HCT116 (cell line): ENCODE results near the gene GALNT7. TPM values are rescaled to one million over a fixed set of nuclear protein-coding genes. Genes with fewer than 3 reads are reported as not detected.

ENCODE experiments used
- ATAC-seq: fragments of 200-7000 bp; cut with Tn5 transposase; 2 replicates; pipeline ENCODE4 v1.9.1; 2020; ENCODE audit warnings: mild to moderate bottlenecking, moderate library complexity
- BruUV-seq: library from RNA; stranded (reverse); fragments of 400-500 nt; replicated peaks from 2 replicates; lab custom pipeline; 2021; lab: Mats Ljungman, UMichigan
- CTCF ChIA-PET: fragments of 300-600 bp; sonication (Branson Sonifier 250); formaldehyde crosslinking; loops from one replicate; lab custom pipeline; 2021; ENCODE audit warnings: antibody characterized with exemption; lab: Charles Lee
- POLR2A ChIA-PET: fragments of 300-600, 350-600 bp; sonication (Branson Sonifier 250); formaldehyde crosslinking; loops from one replicate; lab custom pipeline; 2021; ENCODE audit warnings: antibody characterized with exemption; lab: Charles Lee
- RAD21 ChIA-PET, 2 experiments: fragments of 300-600 bp; sonication (Branson Sonifier 250); formaldehyde crosslinking; loops; one replicate each; lab custom pipeline; 2023; ENCODE audit warnings: low total read pairs in 2 of 2; ENCODE audit not compliant: uncharacterized antibody in 2 of 2, unreplicated experiment in 2 of 2, low non-redundant PET in 1 of 2; lab: Charles Lee
- DNase-seq: peaks from one replicate; pipeline ENCODE4 v3.0.0-alpha.2; 2010; ENCODE audit warnings: low read depth, low spot score
- H2AFZ ChIP-seq: fragments of 200-600 bp; shearing (Covaris generic), sonication (generic); 2 replicates; pipeline ENCODE4 v1.6.1; 2017; ENCODE audit warnings: low read depth, mixed run types, mixed read lengths, antibody characterized with exemption, low read length; ENCODE audit not compliant: poor library complexity, severe bottlenecking
- H3K27ac ChIP-seq: 2 replicates; pipeline ENCODE4 v1.5.1; 2012; ENCODE audit warnings: low read depth, low read length
- H3K27me3 ChIP-seq: fragments of 200-600 bp; sonication (generic); 2 replicates; pipeline ENCODE4 v1.6.1; 2016; ENCODE audit warnings: mixed run types, low read length, mixed read lengths; ENCODE audit not compliant: insufficient read depth
- H3K36me3 ChIP-seq, 2 experiments: fragments of 200-500 bp in 1 of 2; fragments of 200-600 bp in 1 of 2; sonication (Bioruptor generic) in 1 of 2; sonication (generic) in 1 of 2; 2 replicates each; pipeline versions ENCODE4 v1.5.1 to v1.6.1; 2014 to 2016; ENCODE audit warnings: low read length in 2 of 2, inconsistent platforms in 1 of 2, mixed read lengths in 1 of 2, mixed run types in 1 of 2; ENCODE audit not compliant: insufficient read depth in 2 of 2, control insufficient read depth in 1 of 2
- H3K4me1 ChIP-seq, 2 experiments: fragments of 200-600 bp in 1 of 2; sonication (generic) in 1 of 2; 2 replicates each; pipeline versions ENCODE4 v1.5.1 to v1.6.1; 2012 to 2017; ENCODE audit warnings: low read length in 2 of 2, inconsistent platforms in 1 of 2, mild to moderate bottlenecking in 1 of 2, mixed read lengths in 1 of 2, mixed run types in 1 of 2, moderate library complexity in 1 of 2; ENCODE audit not compliant: insufficient read depth in 2 of 2, control insufficient read depth in 1 of 2
- H3K4me2 ChIP-seq: fragments of 200-600 bp; sonication (generic); 2 replicates; pipeline ENCODE4 v1.6.1; 2017; ENCODE audit warnings: mixed run types, low read length, mixed read lengths
- H3K4me3 ChIP-seq, 2 experiments: fragments of 200-600 bp in 1 of 2; sonication (generic) in 1 of 2; replicated peaks in 1 of 2; 2 replicates each; pipeline ENCODE4 v1.5.1; 2011 to 2016; ENCODE audit warnings: low read length in 2 of 2, control low read depth in 1 of 2, low read depth in 1 of 2, mild to moderate bottlenecking in 1 of 2, mixed read lengths in 1 of 2, mixed run types in 1 of 2
- H3K79me2 ChIP-seq: fragments of 200-600 bp; sonication (generic); 2 replicates; pipeline ENCODE4 v1.6.1; 2017; ENCODE audit warnings: mild to moderate bottlenecking, mixed run types, low read length, moderate library complexity, mixed read lengths; ENCODE audit not compliant: insufficient read depth
- H3K9ac ChIP-seq: fragments of 200-600 bp; sonication (generic); 2 replicates; pipeline ENCODE4 v1.6.1; 2016; ENCODE audit warnings: low read length, mixed read lengths
- H3K9me2 ChIP-seq: fragments of 200-600 bp; sonication (generic), shearing (Covaris generic); 2 replicates; pipeline ENCODE4 v1.6.1; 2017; ENCODE audit warnings: mixed run types, mild to moderate bottlenecking, moderate library complexity; ENCODE audit not compliant: insufficient read depth
- H3K9me3 ChIP-seq, 2 experiments: fragments of 200-500 bp in 1 of 2; fragments of 200-600 bp in 1 of 2; sonication (Bioruptor generic) in 1 of 2; sonication (generic) in 1 of 2; 2 replicates each; pipeline ENCODE4 v1.6.1; 2014 to 2017; ENCODE audit warnings: low read length in 2 of 2, mixed read lengths in 2 of 2, inconsistent platforms in 1 of 2, low read depth in 1 of 2, mild to moderate bottlenecking in 1 of 2, mixed run types in 1 of 2, moderate library complexity in 1 of 2; ENCODE audit not compliant: control insufficient read depth in 1 of 2, insufficient read depth in 1 of 2
- H4K20me1 ChIP-seq: fragments of 200-600 bp; sonication (generic), shearing (Covaris generic); 2 replicates; pipeline ENCODE4 v1.6.1; 2017; ENCODE audit warnings: mixed run types, mild to moderate bottlenecking, moderate library complexity; ENCODE audit not compliant: insufficient read depth
- ATF3 ChIP-seq: IDR thresholded peaks from 2 replicates; pipeline ENCODE4 v1.6.1; 2012
- CEBPB ChIP-seq: IDR thresholded peaks from 2 replicates; pipeline ENCODE4 v1.6.1; 2012; ENCODE audit warnings: low read depth
- EGR1 ChIP-seq: IDR thresholded peaks from 2 replicates; pipeline ENCODE4 v1.6.1; 2012; ENCODE audit warnings: low read depth
- ELF1 ChIP-seq: IDR thresholded peaks from 2 replicates; pipeline ENCODE4 v1.6.1; 2012; ENCODE audit warnings: low read depth, borderline replicate concordance
- EZH2 ChIP-seq: fragments of 200-600 bp; sonication (generic); IDR thresholded peaks from 2 replicates; pipeline ENCODE4 v1.6.1; 2017; ENCODE audit warnings: antibody characterized with exemption, mixed run types
- FOSL1 ChIP-seq: IDR thresholded peaks from 2 replicates; pipeline ENCODE4 v1.6.1; 2012; ENCODE audit warnings: low read depth
- JUND ChIP-seq: IDR thresholded peaks from 2 replicates; pipeline ENCODE4 v1.6.1; 2012
- POLR2A ChIP-seq: IDR thresholded peaks from 2 replicates; pipeline ENCODE4 v1.7.0; 2011; ENCODE audit warnings: borderline replicate concordance; ENCODE audit not compliant: insufficient read depth, insufficient read length; ENCODE audit errors: extremely low read depth
- RAD21 ChIP-seq: IDR thresholded peaks from 2 replicates; pipeline ENCODE4 v1.6.1; 2012; ENCODE audit warnings: low read depth, mild to moderate bottlenecking
- SIN3A ChIP-seq: IDR thresholded peaks from 2 replicates; pipeline ENCODE4 v1.6.1; 2012; ENCODE audit warnings: low read depth
- SP1 ChIP-seq: IDR thresholded peaks from 2 replicates; pipeline ENCODE4 v1.6.1; 2012; ENCODE audit warnings: low read depth
- TCF7L2 ChIP-seq: IDR thresholded peaks from 2 replicates; pipeline ENCODE4 v1.7.0; 2011; ENCODE audit warnings: borderline replicate concordance, inconsistent platforms; ENCODE audit not compliant: insufficient read depth, insufficient read length; ENCODE audit errors: extremely low read depth
- ZFX ChIP-seq: fragments of 450-650 bp; IDR thresholded peaks from 2 replicates; pipeline ENCODE4 v1.6.1; 2017
- intact Hi-C: fragments of 100-400 bp; cut with micrococcal nuclease; formaldehyde crosslinking; loops from 2 replicates; pipeline ENCODE4 v1.10.0; 2022
- total RNA-seq: library from RNA; stranded (reverse); gene quantifications from one replicate; pipeline ENCODE4 v1.2.1, GENCODE V29; 2021; ENCODE audit not compliant: unreplicated experiment
- TF ChIP-seq, protein P1 (sequence below), 3 experiments: fragments of 200-600 bp in 1 of 3; sonication (generic) in 1 of 3; IDR thresholded peaks in 2 of 3; conservative IDR thresholded peaks in 1 of 3; 2 replicates each; pipeline ENCODE4 v1.5.1; 2012 to 2017; ENCODE audit warnings: low read depth in 2 of 3, low read length in 2 of 3, antibody characterized with exemption in 1 of 3, borderline replicate concordance in 1 of 3, control low read depth in 1 of 3, mild to moderate bottlenecking in 1 of 3, mixed read lengths in 1 of 3, mixed run types in 1 of 3, moderate library complexity in 1 of 3; ENCODE audit not compliant: insufficient read depth in 1 of 3
- TF ChIP-seq, protein P2 (sequence below): IDR thresholded peaks from 2 replicates; pipeline ENCODE4 v1.6.1; 2011; ENCODE audit warnings: mild to moderate bottlenecking, low read length, moderate library complexity; ENCODE audit not compliant: insufficient replicate concordance; ENCODE audit errors: extremely low read depth

The GALNT7 gene
- total RNA-seq, 1 experiment from 2014 or later: 21.3 TPM

- TF ChIP-seq, protein P1, sequence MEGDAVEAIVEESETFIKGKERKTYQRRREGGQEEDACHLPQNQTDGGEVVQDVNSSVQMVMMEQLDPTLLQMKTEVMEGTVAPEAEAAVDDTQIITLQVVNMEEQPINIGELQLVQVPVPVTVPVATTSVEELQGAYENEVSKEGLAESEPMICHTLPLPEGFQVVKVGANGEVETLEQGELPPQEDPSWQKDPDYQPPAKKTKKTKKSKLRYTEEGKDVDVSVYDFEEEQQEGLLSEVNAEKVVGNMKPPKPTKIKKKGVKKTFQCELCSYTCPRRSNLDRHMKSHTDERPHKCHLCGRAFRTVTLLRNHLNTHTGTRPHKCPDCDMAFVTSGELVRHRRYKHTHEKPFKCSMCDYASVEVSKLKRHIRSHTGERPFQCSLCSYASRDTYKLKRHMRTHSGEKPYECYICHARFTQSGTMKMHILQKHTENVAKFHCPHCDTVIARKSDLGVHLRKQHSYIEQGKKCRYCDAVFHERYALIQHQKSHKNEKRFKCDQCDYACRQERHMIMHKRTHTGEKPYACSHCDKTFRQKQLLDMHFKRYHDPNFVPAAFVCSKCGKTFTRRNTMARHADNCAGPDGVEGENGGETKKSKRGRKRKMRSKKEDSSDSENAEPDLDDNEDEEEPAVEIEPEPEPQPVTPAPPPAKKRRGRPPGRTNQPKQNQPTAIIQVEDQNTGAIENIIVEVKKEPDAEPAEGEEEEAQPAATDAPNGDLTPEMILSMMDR (IDR thresholded peaks at IDR 0.05 in 2 of 3, conservative IDR thresholded peaks at IDR 0.05 in 1 of 3; ENCODE audit: borderline replicate concordance in 1 of 3, insufficient read depth in 1 of 3, low read depth in 2 of 3, low read length in 2 of 3): no peak
- TF ChIP-seq JUND (no peak), SIN3A (no peak), SP1 (no peak), EZH2 (no peak), RAD21 (no peak)
- TF ChIP-seq, protein P2, sequence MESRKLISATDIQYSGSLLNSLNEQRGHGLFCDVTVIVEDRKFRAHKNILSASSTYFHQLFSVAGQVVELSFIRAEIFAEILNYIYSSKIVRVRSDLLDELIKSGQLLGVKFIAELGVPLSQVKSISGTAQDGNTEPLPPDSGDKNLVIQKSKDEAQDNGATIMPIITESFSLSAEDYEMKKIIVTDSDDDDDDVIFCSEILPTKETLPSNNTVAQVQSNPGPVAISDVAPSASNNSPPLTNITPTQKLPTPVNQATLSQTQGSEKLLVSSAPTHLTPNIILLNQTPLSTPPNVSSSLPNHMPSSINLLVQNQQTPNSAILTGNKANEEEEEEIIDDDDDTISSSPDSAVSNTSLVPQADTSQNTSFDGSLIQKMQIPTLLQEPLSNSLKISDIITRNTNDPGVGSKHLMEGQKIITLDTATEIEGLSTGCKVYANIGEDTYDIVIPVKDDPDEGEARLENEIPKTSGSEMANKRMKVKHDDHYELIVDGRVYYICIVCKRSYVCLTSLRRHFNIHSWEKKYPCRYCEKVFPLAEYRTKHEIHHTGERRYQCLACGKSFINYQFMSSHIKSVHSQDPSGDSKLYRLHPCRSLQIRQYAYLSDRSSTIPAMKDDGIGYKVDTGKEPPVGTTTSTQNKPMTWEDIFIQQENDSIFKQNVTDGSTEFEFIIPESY: no peak
Observed at GRCh38 chr4:173282626-173283025, 114.0 kb downstream of the GALNT7 start (continued).

DNA sequence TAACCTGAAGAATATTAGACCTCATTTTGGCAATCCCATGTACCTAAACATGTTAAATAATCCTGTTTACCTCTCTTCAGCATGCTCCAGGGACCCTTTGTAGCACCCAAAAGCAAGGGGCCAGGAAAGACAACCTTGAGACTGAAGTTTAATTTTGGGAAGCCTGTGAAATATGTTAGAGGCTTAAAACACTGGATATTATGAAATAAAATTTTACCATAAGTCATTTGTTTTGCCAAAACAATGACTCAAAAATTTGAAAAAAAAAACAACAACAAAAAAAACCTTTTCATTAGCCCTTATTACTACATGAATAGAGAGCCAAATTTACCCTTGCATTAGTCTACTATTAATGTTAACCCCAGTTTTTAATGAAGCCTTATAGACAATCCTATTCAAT is 115.9 kb downstream of the GALNT7 start:
- no peak for TF ChIP-seq POLR2A
- TF ChIP-seq ZFX: no peak
- TF ChIP-seq EGR1: no peak
- TF ChIP-seq JUND: no peak
- TF ChIP-seq TCF7L2: no peak
- TF ChIP-seq ATF3: no peak
- TF ChIP-seq FOSL1: no peak
- no peak for TF ChIP-seq EZH2
- TF ChIP-seq ELF1: no peak
- no peak for TF ChIP-seq CEBPB
- POLR2A ChIA-PET: no interaction called here
- H3K9me3 ChIP-seq: peaks cover 11 to 14% of the 10 kb centered on the region in 2 experiments; a peak in 2 of 4 replicates
- RAD21 ChIA-PET: no interaction called here
- BruUV-seq: no TSS peak
- H3K27ac ChIP-seq: no peak overlapping the region
- H3K9me2 ChIP-seq: no peaks in the 10 kb centered on the region
- H4K20me1 ChIP-seq: no peaks in the 10 kb centered on the region; the same call in 1 of the 2 replicates
- intact Hi-C loops: no loop called here
- DNase-seq: no peak
- no peaks in the 10 kb centered on the region for H3K36me3 ChIP-seq
- H3K4me2 ChIP-seq: no peak overlapping the region
- no peak overlapping the region for H3K9ac ChIP-seq
- no peaks in the 10 kb centered on the region for H3K4me1 ChIP-seq
- ATAC-seq: no peak
- no peaks in the 10 kb centered on the region for H3K79me2 ChIP-seq
- no peak overlapping the region for H2AFZ ChIP-seq
- CTCF ChIA-PET: no interaction called here
- no peaks in the 10 kb centered on the region for H3K27me3 ChIP-seq
- no peak overlapping the region for H3K4me3 ChIP-seq
